A673 (cell line): ENCODE data around the gene SLCO2A1. TPM values are rescaled to one million over a fixed set of nuclear protein-coding genes. Genes with fewer than 3 reads are reported as not detected.

Experiments used
- BruUV-seq: library from RNA; stranded (reverse); fragments of 400-500 nt; replicated peaks from 2 replicates; lab custom pipeline; 2021; lab: Mats Ljungman, UMichigan
- CTCF ChIA-PET: fragments of 300-600 bp; sonication (Branson Sonifier 250); formaldehyde crosslinking; loops from one replicate; lab custom pipeline; 2022; ENCODE audit warnings: antibody characterized with exemption; lab: Charles Lee
- POLR2A ChIA-PET: fragments of 300-600 bp; sonication (Branson Sonifier 250); formaldehyde crosslinking; loops from one replicate; lab custom pipeline; 2022; ENCODE audit warnings: antibody characterized with exemption; ENCODE audit not compliant: low non-redundant PET; lab: Charles Lee
- DNase-seq: peaks from one replicate; pipeline ENCODE4 v3.0.0-alpha.2; 2015; ENCODE audit warnings: low spot score
- H3K27ac ChIP-seq: fragments of 200-600 bp; sonication (generic); 2 replicates; pipeline ENCODE4 v1.5.1; 2016; ENCODE audit warnings: mixed run types, low read depth, mild to moderate bottlenecking, mixed read lengths, antibody characterized with exemption, low read length; ENCODE audit not compliant: poor library complexity, severe bottlenecking
- H3K27me3 ChIP-seq: fragments of 200-600 bp; sonication (generic); replicated peaks from 2 replicates; pipeline ENCODE4 v1.6.1; 2017; ENCODE audit warnings: mixed run types, low read depth, mild to moderate bottlenecking, mixed read lengths, antibody characterized with exemption, low read length; ENCODE audit not compliant: insufficient read depth, poor library complexity
- H3K36me3 ChIP-seq: fragments of 200-600 bp; sonication (generic); 2 replicates; pipeline ENCODE4 v1.6.1; 2016; ENCODE audit warnings: mixed run types, mild to moderate bottlenecking, mixed read lengths, antibody characterized with exemption, low read length; ENCODE audit not compliant: insufficient read depth, poor library complexity, severe bottlenecking
- H3K4me1 ChIP-seq: fragments of 200-600 bp; sonication (generic); 2 replicates; pipeline ENCODE4 v1.6.1; 2017; ENCODE audit warnings: mixed run types, mild to moderate bottlenecking, mixed read lengths, antibody characterized with exemption, low read length; ENCODE audit not compliant: insufficient read depth, poor library complexity, severe bottlenecking
- H3K4me3 ChIP-seq: fragments of 200-600 bp; sonication (generic); 2 replicates; pipeline ENCODE4 v1.5.1; 2016; ENCODE audit warnings: low read depth, mixed run types, mild to moderate bottlenecking, mixed read lengths, low read length; ENCODE audit not compliant: poor library complexity, severe bottlenecking
- H3K9me3 ChIP-seq: fragments of 200-600 bp; sonication (generic); 2 replicates; pipeline ENCODE4 v1.6.1; 2016; ENCODE audit warnings: mixed run types, low read depth, mild to moderate bottlenecking, mixed read lengths, antibody characterized with exemption, low read length; ENCODE audit not compliant: poor library complexity, severe bottlenecking
- CTCF ChIP-seq: fragments of 300-800, 200-600 bp; sonication (generic); conservative IDR thresholded peaks from 2 replicates; pipeline ENCODE4 v1.5.1; 2017; ENCODE audit warnings: low read depth, mild to moderate bottlenecking, antibody characterized with exemption, low read length, moderate library complexity, mixed read lengths
- EZH2 ChIP-seq: fragments of 200-600 bp; sonication (generic); IDR thresholded peaks from 2 replicates; pipeline ENCODE4 v1.6.1; 2017; ENCODE audit warnings: borderline replicate concordance, low read depth, mild to moderate bottlenecking, mixed read lengths, antibody characterized with exemption, low read length; ENCODE audit not compliant: poor library complexity, severe bottlenecking
- intact Hi-C: fragments of 100-400 bp; cut with micrococcal nuclease; formaldehyde crosslinking; loops from one replicate; pipeline ENCODE4 v1.10.0; 2022; ENCODE audit not compliant: unreplicated experiment
- total RNA-seq: library from RNA; stranded (reverse); gene quantifications from 2 replicates; pipeline ENCODE4 v1.2.3, GENCODE V29; 2021

SLCO2A1 gene
- total RNA-seq, 1 experiment from 2014 or later, result not detected

- ChIA-PET CTCF (no interaction called here), POLR2A (interaction anchor here (0.6 kb wide), 1 partner anchor 324 kb away, joined by 3 read pairs; no protein-coding TSS in a partner anchor)
- Histone ChIP-seq H3K4me1 (no peaks in the 10 kb centered on the region), H3K27ac (no peak overlapping the region), H3K9me3 (no peaks in the 10 kb centered on the region), H3K36me3 (no peaks in the 10 kb centered on the region), H3K4me3 (no peak overlapping the region), H3K27me3 (no peaks in the 10 kb centered on the region)
- DNase-seq, result no peak
- intact Hi-C loops, result no loop called here
- BruUV-seq, result no TSS peak
- TF ChIP-seq CTCF (no peak), EZH2 (no peak)
Observed at GRCh38 chr3:133886031-133886722, 143.5 kb downstream of the SLCO2A1 start.

DNA sequence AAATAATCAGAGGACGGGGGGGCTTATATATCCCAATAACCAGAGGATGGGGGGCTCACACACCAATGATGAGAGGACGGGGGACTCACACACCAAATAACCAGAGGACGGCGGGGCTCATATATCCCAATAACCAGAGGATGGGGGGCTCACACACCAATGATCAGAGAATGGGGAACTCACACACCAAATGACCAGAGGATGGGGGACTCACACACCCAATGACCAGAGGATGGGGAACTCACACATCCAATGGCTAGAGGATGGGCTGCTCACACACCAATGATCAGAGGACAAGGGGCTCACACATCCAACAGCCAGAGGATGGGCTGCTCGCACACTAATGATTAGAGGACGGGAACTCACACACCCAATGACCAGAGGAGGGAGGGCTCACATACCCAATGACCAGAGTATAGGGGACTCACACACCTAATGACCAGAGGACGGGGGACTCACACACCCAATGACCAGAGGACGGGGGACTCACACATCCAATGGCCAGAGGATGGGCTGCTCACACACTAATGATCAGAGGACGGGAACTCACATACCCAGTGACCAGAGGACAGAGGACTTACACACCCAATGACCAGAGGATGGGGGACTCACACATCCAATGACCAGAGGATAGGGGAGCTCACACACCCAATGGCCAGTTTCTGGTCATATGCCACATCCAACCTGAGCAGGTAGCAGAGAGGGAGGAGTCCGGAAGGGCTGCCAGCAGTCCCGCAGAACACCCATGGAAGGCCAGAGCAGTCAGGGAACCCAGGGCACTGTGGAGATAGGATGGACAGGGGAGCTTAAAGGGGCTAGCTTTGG is 144.6 kb downstream of the SLCO2A1 start:
- POLR2A ChIA-PET, result no interaction called here
- no peaks in the 10 kb centered on the region for H3K4me1 ChIP-seq
- H3K36me3 ChIP-seq, result no peaks in the 10 kb centered on the region
- H3K4me3 ChIP-seq, result no peak overlapping the region
- no peak overlapping the region for H3K27ac ChIP-seq
- H3K9me3 ChIP-seq, result no peaks in the 10 kb centered on the region
- intact Hi-C loops, result no loop called here
- no peak for DNase-seq
- H3K27me3 ChIP-seq, result no peaks in the 10 kb centered on the region
- TF ChIP-seq EZH2, result no peak
- no peak for TF ChIP-seq CTCF
- no TSS peak for BruUV-seq
- CTCF ChIA-PET, result no interaction called here

DNA sequence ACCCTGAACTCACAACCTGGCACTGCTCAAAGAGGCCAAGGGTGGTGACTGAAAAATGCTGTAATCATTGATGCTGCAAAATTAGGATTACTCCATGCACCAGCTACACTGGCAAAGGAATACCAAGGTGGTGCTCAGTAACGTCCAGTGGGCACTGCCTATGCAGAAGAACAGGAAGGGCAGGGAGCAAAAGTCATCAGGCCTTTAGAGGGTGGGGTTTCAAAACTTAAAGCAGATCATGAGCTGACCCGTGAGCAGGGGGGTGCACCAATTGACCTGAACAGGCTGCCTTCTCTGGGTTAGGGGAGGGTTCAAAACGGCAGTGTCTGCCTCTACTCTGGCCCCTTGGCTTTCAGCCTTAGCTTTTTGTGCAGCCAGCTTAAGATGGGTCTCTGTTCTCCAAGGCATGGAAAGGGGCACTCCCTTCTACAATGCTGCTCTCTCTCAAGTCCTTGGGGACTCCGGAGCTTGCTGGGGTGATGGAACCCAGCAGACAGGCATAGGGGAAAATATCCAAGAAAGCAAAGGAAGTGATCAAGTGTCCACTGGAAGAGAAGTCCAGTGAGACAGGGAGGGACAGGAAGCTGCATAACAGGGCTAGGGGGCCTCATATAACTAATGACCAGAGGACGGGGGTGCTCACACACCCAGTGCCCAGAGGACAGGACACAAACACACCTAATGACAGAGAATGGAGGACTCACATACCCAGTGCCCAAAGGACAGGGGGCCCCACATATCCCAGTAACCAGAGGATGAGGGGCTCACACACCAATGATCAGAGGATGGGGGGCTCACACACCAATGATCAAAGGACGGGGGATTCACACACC is 145.5 kb downstream of the SLCO2A1 start:
- DNase-seq, result no peak
- ChIA-PET CTCF (no interaction called here), POLR2A (no interaction called here)
- Histone ChIP-seq H3K27me3 (peaks cover 5% of the 10 kb centered on the region), H3K27ac (no peak overlapping the region), H3K4me3 (no peak overlapping the region), H3K36me3 (no peaks in the 10 kb centered on the region), H3K4me1 (no peaks in the 10 kb centered on the region), H3K9me3 (no peaks in the 10 kb centered on the region)
- TF ChIP-seq EZH2 (no peak), CTCF (no peak)
- intact Hi-C loops, result no loop called here
- no TSS peak for BruUV-seq
